WTC11 (cell line): ENCODE data around the gene ITPR3. TPM values are rescaled to one million over a fixed set of nuclear protein-coding genes. Genes with fewer than 3 reads are reported as not detected.

Experiments used
- ATAC-seq: fragments of 200-7000 bp; cut with Tn5 transposase; 2 replicates; pipeline ENCODE4 v1.10.0; 2021; ENCODE audit warnings: mild to moderate bottlenecking, moderate library complexity
- CTCF ChIA-PET: fragments of 300-600 bp; sonication (Branson Sonifier 250); formaldehyde crosslinking; loops from one replicate; lab custom pipeline; 2021; ENCODE audit warnings: antibody characterized with exemption; lab: Charles Lee
- POLR2A ChIA-PET: fragments of 350-600 bp; sonication (Branson Sonifier 250); formaldehyde crosslinking; loops from one replicate; lab custom pipeline; 2021; ENCODE audit warnings: antibody characterized with exemption; lab: Charles Lee
- DNase-seq: peaks from one replicate; pipeline ENCODE4 v3.0.0; 2021; ENCODE audit warnings: low spot score
- H3K27ac Mint-ChIP-seq: 2 replicates; pipeline ENCODE4 v1.8.0; 2021; ENCODE audit warnings: mixed read lengths
- H3K27me3 Mint-ChIP-seq: 2 replicates; pipeline ENCODE4 v1.8.0; 2021; ENCODE audit warnings: low read depth, mild to moderate bottlenecking, moderate library complexity, mixed read lengths
- H3K36me3 Mint-ChIP-seq: 2 replicates; pipeline ENCODE4 v1.8.0; 2021; ENCODE audit warnings: mixed read lengths
- H3K4me1 Mint-ChIP-seq: 2 replicates; pipeline ENCODE4 v1.8.0; 2022; ENCODE audit warnings: mixed read lengths
- H3K4me3 Mint-ChIP-seq: 2 replicates; pipeline ENCODE4 v1.8.0; 2021; ENCODE audit warnings: mild to moderate bottlenecking, moderate library complexity, mixed read lengths
- H3K9me3 Mint-ChIP-seq: 2 replicates; pipeline ENCODE4 v1.8.0; 2021; ENCODE audit warnings: mixed read lengths
- ARID4B ChIP-seq: sonication (generic); formaldehyde crosslinking; IDR thresholded peaks from 2 replicates; pipeline ENCODE4 v1.8.0; 2023; ENCODE audit warnings: missing genetic modification reagents, mild to moderate bottlenecking, borderline replicate concordance
- ATF1 ChIP-seq: sonication (generic); formaldehyde crosslinking; IDR thresholded peaks from 2 replicates; pipeline ENCODE4 v1.8.1; 2023; ENCODE audit warnings: mild to moderate bottlenecking, moderate library complexity, missing genetic modification reagents
- ATF2 ChIP-seq: sonication (generic); formaldehyde crosslinking; IDR thresholded peaks from 2 replicates; pipeline ENCODE4 v1.8.1; 2022; ENCODE audit warnings: low read depth, missing genetic modification reagents, borderline replicate concordance
- FOXJ3 ChIP-seq: sonication (generic); formaldehyde crosslinking; IDR thresholded peaks from 2 replicates; pipeline ENCODE4 v1.9.0; 2021; ENCODE audit warnings: missing genetic modification reagents, mild to moderate bottlenecking, borderline replicate concordance
- JUN ChIP-seq: sonication (generic); formaldehyde crosslinking; IDR thresholded peaks from 2 replicates; pipeline ENCODE4 v1.8.0; 2023; ENCODE audit warnings: mild to moderate bottlenecking, missing genetic modification reagents
- SMAD3 ChIP-seq: sonication (generic); formaldehyde crosslinking; IDR thresholded peaks from 2 replicates; pipeline ENCODE4 v1.8.0; 2022; ENCODE audit warnings: missing genetic modification reagents, mild to moderate bottlenecking, borderline replicate concordance
- STAT6 ChIP-seq: sonication (generic); formaldehyde crosslinking; conservative IDR thresholded peaks from 2 replicates; pipeline ENCODE4 v1.8.1; 2023; ENCODE audit warnings: mild to moderate bottlenecking, low read depth, missing genetic modification reagents, moderate library complexity
- TEAD4 ChIP-seq: sonication (generic); formaldehyde crosslinking; IDR thresholded peaks from 2 replicates; pipeline ENCODE4 v1.8.0; 2022; ENCODE audit warnings: mild to moderate bottlenecking, missing genetic modification reagents
- USF1 ChIP-seq: sonication (generic); formaldehyde crosslinking; IDR thresholded peaks from 2 replicates; pipeline ENCODE4 v1.8.0; 2022; ENCODE audit warnings: mild to moderate bottlenecking, missing genetic modification reagents
- ZNF121 ChIP-seq: sonication (generic); formaldehyde crosslinking; IDR thresholded peaks from 2 replicates; pipeline ENCODE4 v1.8.0; 2023; ENCODE audit warnings: missing genetic modification reagents
- ZNF416 ChIP-seq: fragments of 250-450 bp; sonication (Bioruptor Pico); IDR thresholded peaks from 2 replicates; pipeline ENCODE4 v1.9.0; 2021; ENCODE audit warnings: mild to moderate bottlenecking, inconsistent platforms
- ZNF423 ChIP-seq: fragments of 250-450 bp; sonication (Bioruptor Pico); IDR thresholded peaks from 2 replicates; pipeline ENCODE4 v2.1.2; 2022; ENCODE audit warnings: mild to moderate bottlenecking, moderate library complexity
- total RNA-seq: library from RNA; stranded (reverse); gene quantifications from 3 replicates; pipeline ENCODE4 v1.2.3, GENCODE V29; 2021
- TF ChIP-seq, protein P1 (sequence below): fragments of 250-450 bp; sonication (Bioruptor Pico); IDR thresholded peaks from 2 replicates; pipeline ENCODE4 v1.9.0; 2021; ENCODE audit warnings: mild to moderate bottlenecking, borderline replicate concordance
- TF ChIP-seq, protein P2 (sequence below): sonication (generic); formaldehyde crosslinking; IDR thresholded peaks from 2 replicates; pipeline ENCODE4 v1.8.0; 2022; ENCODE audit warnings: mild to moderate bottlenecking, missing genetic modification reagents

The ITPR3 gene
- total RNA-seq, 1 experiment from 2014 or later = 47.3 TPM

DNA sequence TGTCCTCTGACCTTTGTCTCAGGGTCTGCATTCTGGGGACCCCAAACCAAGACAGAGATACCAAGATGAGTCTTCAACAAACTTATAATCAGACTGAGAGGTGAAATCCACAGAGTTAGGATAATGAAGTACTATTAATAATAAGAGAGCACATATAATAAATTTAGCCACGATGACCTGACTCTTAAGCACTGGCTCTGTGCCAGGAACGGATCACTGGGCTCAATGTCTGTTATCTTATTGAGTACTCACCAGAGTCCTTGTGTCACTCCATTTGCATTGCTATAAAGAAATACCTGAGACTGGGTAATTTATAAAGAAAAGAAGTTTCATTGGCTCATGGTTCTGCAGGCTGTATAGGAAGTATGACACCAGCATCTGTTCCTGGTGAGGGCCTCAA is 18.9 kb upstream of the ITPR3 start (continued):
- TF ChIP-seq, protein P1, sequence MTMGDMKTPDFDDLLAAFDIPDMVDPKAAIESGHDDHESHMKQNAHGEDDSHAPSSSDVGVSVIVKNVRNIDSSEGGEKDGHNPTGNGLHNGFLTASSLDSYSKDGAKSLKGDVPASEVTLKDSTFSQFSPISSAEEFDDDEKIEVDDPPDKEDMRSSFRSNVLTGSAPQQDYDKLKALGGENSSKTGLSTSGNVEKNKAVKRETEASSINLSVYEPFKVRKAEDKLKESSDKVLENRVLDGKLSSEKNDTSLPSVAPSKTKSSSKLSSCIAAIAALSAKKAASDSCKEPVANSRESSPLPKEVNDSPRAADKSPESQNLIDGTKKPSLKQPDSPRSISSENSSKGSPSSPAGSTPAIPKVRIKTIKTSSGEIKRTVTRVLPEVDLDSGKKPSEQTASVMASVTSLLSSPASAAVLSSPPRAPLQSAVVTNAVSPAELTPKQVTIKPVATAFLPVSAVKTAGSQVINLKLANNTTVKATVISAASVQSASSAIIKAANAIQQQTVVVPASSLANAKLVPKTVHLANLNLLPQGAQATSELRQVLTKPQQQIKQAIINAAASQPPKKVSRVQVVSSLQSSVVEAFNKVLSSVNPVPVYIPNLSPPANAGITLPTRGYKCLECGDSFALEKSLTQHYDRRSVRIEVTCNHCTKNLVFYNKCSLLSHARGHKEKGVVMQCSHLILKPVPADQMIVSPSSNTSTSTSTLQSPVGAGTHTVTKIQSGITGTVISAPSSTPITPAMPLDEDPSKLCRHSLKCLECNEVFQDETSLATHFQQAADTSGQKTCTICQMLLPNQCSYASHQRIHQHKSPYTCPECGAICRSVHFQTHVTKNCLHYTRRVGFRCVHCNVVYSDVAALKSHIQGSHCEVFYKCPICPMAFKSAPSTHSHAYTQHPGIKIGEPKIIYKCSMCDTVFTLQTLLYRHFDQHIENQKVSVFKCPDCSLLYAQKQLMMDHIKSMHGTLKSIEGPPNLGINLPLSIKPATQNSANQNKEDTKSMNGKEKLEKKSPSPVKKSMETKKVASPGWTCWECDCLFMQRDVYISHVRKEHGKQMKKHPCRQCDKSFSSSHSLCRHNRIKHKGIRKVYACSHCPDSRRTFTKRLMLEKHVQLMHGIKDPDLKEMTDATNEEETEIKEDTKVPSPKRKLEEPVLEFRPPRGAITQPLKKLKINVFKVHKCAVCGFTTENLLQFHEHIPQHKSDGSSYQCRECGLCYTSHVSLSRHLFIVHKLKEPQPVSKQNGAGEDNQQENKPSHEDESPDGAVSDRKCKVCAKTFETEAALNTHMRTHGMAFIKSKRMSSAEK (CRISPR knock-in tag) = no peak
- TF ChIP-seq, protein P2, sequence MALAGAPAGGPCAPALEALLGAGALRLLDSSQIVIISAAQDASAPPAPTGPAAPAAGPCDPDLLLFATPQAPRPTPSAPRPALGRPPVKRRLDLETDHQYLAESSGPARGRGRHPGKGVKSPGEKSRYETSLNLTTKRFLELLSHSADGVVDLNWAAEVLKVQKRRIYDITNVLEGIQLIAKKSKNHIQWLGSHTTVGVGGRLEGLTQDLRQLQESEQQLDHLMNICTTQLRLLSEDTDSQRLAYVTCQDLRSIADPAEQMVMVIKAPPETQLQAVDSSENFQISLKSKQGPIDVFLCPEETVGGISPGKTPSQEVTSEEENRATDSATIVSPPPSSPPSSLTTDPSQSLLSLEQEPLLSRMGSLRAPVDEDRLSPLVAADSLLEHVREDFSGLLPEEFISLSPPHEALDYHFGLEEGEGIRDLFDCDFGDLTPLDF = no peak
- no peak for TF ChIP-seq TEAD4 (CRISPR knock-in tag)

GRCh38 chr6:33604941-33605854 is 15.9 kb upstream of the ITPR3 start:
- peaks cover 4% of the 10 kb centered on the region; the same call in 1 of the 2 replicates for H3K36me3 Mint-ChIP-seq
- H3K9me3 Mint-ChIP-seq = peaks cover 8% of the 10 kb centered on the region
- ATAC-seq (no peak), DNase-seq (no peak)
- no peak overlapping the region for H3K4me3 Mint-ChIP-seq
- peaks cover 33% of the 10 kb centered on the region for H3K4me1 Mint-ChIP-seq
- no peak for TF ChIP-seq SMAD3 (CRISPR knock-in tag)
- no peak for TF ChIP-seq ARID4B
- no peak for TF ChIP-seq ZNF423 (CRISPR knock-in tag)
- no peak for TF ChIP-seq STAT6 (CRISPR knock-in tag)
- TF ChIP-seq JUN (CRISPR knock-in tag) = no peak
- no peak for TF ChIP-seq FOXJ3 (CRISPR knock-in tag)
- no peak for TF ChIP-seq ZNF416 (CRISPR knock-in tag)
- TF ChIP-seq ZNF121 (CRISPR knock-in tag) = no peak
- TF ChIP-seq ATF2 = no peak
- TF ChIP-seq ATF1 (CRISPR knock-in tag) = no peak
- TF ChIP-seq USF1 (CRISPR knock-in tag) = no peak
- H3K27ac Mint-ChIP-seq = no peak overlapping the region
- ChIA-PET POLR2A (interaction anchor here (1.5 kb wide), 1 partner anchor 15 kb away, joined by 6 read pairs; the partner anchor contains the start of gene ITPR3), CTCF (interaction anchor here (3.4 kb wide), 1 partner anchor 17 kb away, joined by 27 read pairs; the partner anchor contains the start of gene ITPR3)
- H3K27me3 Mint-ChIP-seq = no peaks in the 10 kb centered on the region; the same call in 1 of the 2 replicates
